Lower lobe of right lung (tissue), 2 donors: Measurements from ENCODE around the gene NDUFAF8. TPM values are rescaled to one million over a fixed set of nuclear protein-coding genes. Genes with fewer than 3 reads are reported as not detected.

ENCODE experiments used
- ATAC-seq, 2 donors: fragments of 200-7000 bp; cut with Tn5 transposase; one replicate each; pipeline ENCODE4 v1.9.1; 2020 to 2022; ENCODE audit warnings: mild to moderate bottlenecking in 2 of 2, moderate library complexity in 2 of 2
- DNase-seq: peaks from one replicate; pipeline ENCODE4 v3.0.0-alpha.2; 2020
- H3K27ac ChIP-seq: fragments of 200-600 bp; one replicate; pipeline ENCODE4 v1.8.0; 2022
- H3K27me3 ChIP-seq: fragments of 200-600 bp; one replicate; pipeline ENCODE4 v1.8.0; 2022; ENCODE audit warnings: low read depth
- H3K36me3 ChIP-seq: fragments of 200-600 bp; one replicate; pipeline ENCODE4 v1.8.0; 2022; ENCODE audit warnings: mild to moderate bottlenecking
- H3K4me1 ChIP-seq: fragments of 200-600 bp; one replicate; pipeline ENCODE4 v1.8.0; 2022
- H3K4me3 ChIP-seq: fragments of 200-600 bp; one replicate; pipeline ENCODE4 v1.8.0; 2022; ENCODE audit warnings: mild to moderate bottlenecking
- H3K9me3 ChIP-seq: fragments of 200-600 bp; one replicate; pipeline ENCODE4 v1.8.0; 2022
- CTCF ChIP-seq: fragments of 200-600 bp; IDR thresholded peaks from one replicate; pipeline ENCODE4 v1.8.0; 2022; ENCODE audit warnings: antibody characterized with exemption, mild to moderate bottlenecking
- intact Hi-C: fragments of 100-400 bp; cut with DNase I; formaldehyde crosslinking; loops from one replicate; pipeline ENCODE4 v1.11.0; 2022
- total RNA-seq: library from RNA; stranded (reverse); fragmentation: NEBNext Ultra II Directional; extraction: Animal tissue kit (Norgen Biotek cat#: 25700); gene quantifications from one replicate; pipeline ENCODE4 v1.2.1, GENCODE V29; 2021
- donor health status: DM: no; HTN: yes; CAD: no; lungs with severe emphysema.

The NDUFAF8 gene
- total RNA-seq, 1 donor from 2014 or later, result 24.3 TPM

GRCh38 chr17:81209141-81209540, 30.0 kb upstream of the NDUFAF8 start:
- ATAC-seq (no peak), DNase-seq (no peak)

GRCh38 chr17:81210466-81210865, 28.7 kb upstream of the NDUFAF8 start:
- intact Hi-C loops, result no loop called here
- ATAC-seq, result no peak
- no peak for DNase-seq
- H3K36me3 ChIP-seq, result no peaks in the 10 kb centered on the region
- TF ChIP-seq CTCF, result no peak
- H3K4me1 ChIP-seq, result no peaks in the 10 kb centered on the region
- H3K4me3 ChIP-seq, result no peak overlapping the region
- no peaks in the 10 kb centered on the region for H3K27me3 ChIP-seq
- no peak overlapping the region for H3K27ac ChIP-seq
- H3K9me3 ChIP-seq, result no peaks in the 10 kb centered on the region

More at GRCh38 chr17:81209141-81209540, 30.0 kb upstream of the NDUFAF8 start:
- no peak overlapping the region for H3K4me3 ChIP-seq
- no peak for TF ChIP-seq CTCF
- no peaks in the 10 kb centered on the region for H3K9me3 ChIP-seq
- no peaks in the 10 kb centered on the region for H3K27me3 ChIP-seq
- no peaks in the 10 kb centered on the region for H3K36me3 ChIP-seq
- intact Hi-C loops, result no loop called here
- no peak overlapping the region for H3K27ac ChIP-seq
- no peaks in the 10 kb centered on the region for H3K4me1 ChIP-seq

DNA sequence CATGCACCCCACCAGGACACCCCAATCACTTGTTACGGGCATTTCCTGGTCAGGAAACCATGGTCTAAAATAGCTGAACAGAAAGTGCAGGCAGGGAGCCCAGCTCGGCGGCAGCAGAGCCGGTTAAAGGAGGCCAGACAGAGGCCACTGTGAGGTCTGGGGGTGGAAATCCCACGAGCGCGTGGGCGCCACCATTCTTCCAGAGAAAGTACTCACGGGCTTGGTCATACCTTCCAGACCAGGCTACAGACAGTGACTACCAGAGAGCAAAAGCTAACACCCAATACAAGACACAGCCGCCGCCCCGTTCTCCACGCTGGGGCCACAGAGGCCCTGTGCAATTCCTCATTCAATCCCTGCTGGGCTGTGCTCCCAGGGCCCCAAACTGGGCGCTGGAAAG, 28.2 kb upstream of the NDUFAF8 start:
- Histone ChIP-seq H3K27me3 (no peaks in the 10 kb centered on the region), H3K9me3 (no peaks in the 10 kb centered on the region), H3K36me3 (no peaks in the 10 kb centered on the region), H3K4me3 (no peak overlapping the region), H3K27ac (no peak overlapping the region), H3K4me1 (no peaks in the 10 kb centered on the region)
- ATAC-seq (no peak), DNase-seq (no peak)
- no peak for TF ChIP-seq CTCF
- intact Hi-C loops, result no loop called here

DNA sequence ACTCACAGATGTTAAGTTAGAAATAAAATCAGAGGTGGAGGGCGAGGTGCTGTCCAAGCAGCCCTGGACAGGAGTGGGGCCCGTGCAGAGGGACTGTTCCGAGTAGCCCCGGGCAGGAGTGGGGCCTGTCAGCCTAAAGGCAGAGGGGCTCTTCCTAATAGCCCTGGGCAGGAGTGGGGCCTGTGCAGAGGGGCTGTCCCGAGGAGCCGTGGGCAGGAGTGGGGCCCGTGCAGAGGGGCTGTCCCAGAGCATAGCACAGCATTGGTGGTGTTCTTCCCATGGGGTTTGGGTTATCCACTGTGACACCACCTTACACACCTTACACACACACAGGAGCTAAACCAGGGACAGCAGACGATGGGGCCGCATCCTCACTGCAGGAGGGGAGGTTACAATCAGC, 26.8 kb upstream of the NDUFAF8 start:
- Histone ChIP-seq H3K4me3 (no peak overlapping the region), H3K27me3 (no peaks in the 10 kb centered on the region), H3K36me3 (no peaks in the 10 kb centered on the region), H3K9me3 (no peaks in the 10 kb centered on the region), H3K4me1 (no peaks in the 10 kb centered on the region), H3K27ac (no peak overlapping the region)
- no peak for ATAC-seq
- DNase-seq, result no peak
- intact Hi-C loops, result no loop called here
- no peak for TF ChIP-seq CTCF

DNA sequence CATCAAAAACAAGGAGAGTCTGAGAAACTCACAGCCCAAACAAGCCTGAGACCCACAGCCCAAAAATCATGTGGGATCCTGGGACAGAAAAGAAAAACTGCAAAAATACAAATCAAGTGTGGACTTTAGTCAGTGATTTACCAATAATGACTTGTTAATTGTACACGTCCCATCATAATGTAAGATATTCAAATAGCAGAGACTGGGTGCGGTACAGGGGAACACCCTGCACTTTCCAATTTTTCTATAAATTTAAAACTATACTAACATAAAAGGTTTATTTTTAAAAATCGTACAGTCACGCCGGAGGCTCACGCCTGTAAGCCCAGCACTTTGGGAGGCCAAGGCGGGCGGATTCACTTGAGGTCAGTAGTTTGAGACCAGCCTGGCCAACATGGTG, 25.1 kb upstream of the NDUFAF8 start:
- ATAC-seq, result no peak
- no peaks in the 10 kb centered on the region for H3K36me3 ChIP-seq
- H3K4me1 ChIP-seq, result no peaks in the 10 kb centered on the region
- H3K27ac ChIP-seq, result no peak overlapping the region
- no peak for DNase-seq
- H3K9me3 ChIP-seq, result no peaks in the 10 kb centered on the region
- H3K27me3 ChIP-seq, result no peaks in the 10 kb centered on the region
- TF ChIP-seq CTCF, result no peak
- intact Hi-C loops, result no loop called here
- H3K4me3 ChIP-seq, result no peak overlapping the region

- intact Hi-C loops, result no loop called here
- peaks cover 4% of the 10 kb centered on the region for H3K36me3 ChIP-seq
- no peak for TF ChIP-seq CTCF
- no peak overlapping the region for H3K4me3 ChIP-seq
- H3K9me3 ChIP-seq, result no peaks in the 10 kb centered on the region
- DNase-seq (no peak), ATAC-seq (no peak)
- peaks cover 14% of the 10 kb centered on the region for H3K4me1 ChIP-seq
- no peak overlapping the region for H3K27ac ChIP-seq
- no peaks in the 10 kb centered on the region for H3K27me3 ChIP-seq
Observed at GRCh38 chr17:81217491-81217890, 21.6 kb upstream of the NDUFAF8 start.
